OCI-LY7 (cell line): ENCODE data around the gene BACH2. TPM values are rescaled to one million over a fixed set of nuclear protein-coding genes. Genes with fewer than 3 reads are reported as not detected.
A peak's percentile ranks its signal among the peaks of the same experiment; 100 is the strongest.

Experiments used
- BruUV-seq: library from RNA; stranded (reverse); fragments of 400-500 nt; replicated peaks from 2 replicates; lab custom pipeline; 2021; lab: Mats Ljungman, UMichigan
- CTCF ChIA-PET: fragments of 300-600 bp; sonication (Branson Sonifier 250); formaldehyde crosslinking; loops from one replicate; lab custom pipeline; 2022; ENCODE audit warnings: antibody characterized with exemption; ENCODE audit not compliant: unreplicated experiment; lab: Charles Lee
- POLR2A ChIA-PET: fragments of 300-600 bp; sonication (Branson Sonifier 250); formaldehyde crosslinking; loops from one replicate; lab custom pipeline; 2022; ENCODE audit warnings: antibody characterized with exemption; lab: Charles Lee
- DNase-seq: peaks from one replicate; pipeline ENCODE4 v3.0.0-alpha.2; 2015; ENCODE audit warnings: low spot score
- H2AFZ ChIP-seq: fragments of 200-600 bp; sonication (generic), shearing (Covaris generic); 2 replicates; pipeline ENCODE4 v1.6.1; 2014; ENCODE audit warnings: mild to moderate bottlenecking, antibody characterized with exemption, low read length, moderate library complexity
- H3K27ac ChIP-seq: fragments of 200-600 bp; sonication (generic); 2 replicates; pipeline ENCODE4 v1.5.1; 2014; ENCODE audit warnings: mixed run types, low read depth, mild to moderate bottlenecking, moderate library complexity, low read length, inconsistent platforms; ENCODE audit not compliant: poor library complexity, severe bottlenecking
- H3K36me3 ChIP-seq: fragments of 200-600 bp; sonication (generic); 2 replicates; pipeline ENCODE4 v1.6.1; 2014; ENCODE audit warnings: mild to moderate bottlenecking, antibody characterized with exemption, low read length, moderate library complexity, mixed read lengths; ENCODE audit not compliant: insufficient read depth
- H3K4me1 ChIP-seq: fragments of 200-600 bp; sonication (generic); 2 replicates; pipeline ENCODE4 v1.5.1; 2014; ENCODE audit warnings: mild to moderate bottlenecking, low read length; ENCODE audit not compliant: insufficient read depth, poor library complexity, severe bottlenecking
- H3K4me2 ChIP-seq: fragments of 200-600 bp; sonication (generic); 2 replicates; pipeline ENCODE4 v1.6.1; 2014; ENCODE audit warnings: mild to moderate bottlenecking, low read length
- H3K4me3 ChIP-seq: fragments of 200-600 bp; sonication (generic); 2 replicates; pipeline ENCODE4 v1.5.1; 2014; ENCODE audit warnings: mild to moderate bottlenecking, low read depth, low read length; ENCODE audit not compliant: poor library complexity, severe bottlenecking
- H3K79me2 ChIP-seq: fragments of 200-600 bp; sonication (generic); 2 replicates; pipeline ENCODE4 v1.6.1; 2016; ENCODE audit warnings: low read depth, mild to moderate bottlenecking, low read length, moderate library complexity, mixed read lengths; ENCODE audit not compliant: insufficient read depth
- H3K9me2 ChIP-seq: fragments of 200-600 bp; sonication (generic); 2 replicates; pipeline ENCODE4 v1.6.1; 2016; ENCODE audit warnings: mild to moderate bottlenecking, low read length, mixed read lengths; ENCODE audit not compliant: insufficient read depth
- H3K9me3 ChIP-seq: fragments of 200-600 bp; sonication (generic); 2 replicates; pipeline ENCODE4 v1.6.1; 2014; ENCODE audit warnings: mild to moderate bottlenecking, mixed run types, low read length, mixed read lengths
- H4K20me1 ChIP-seq: fragments of 200-600 bp; sonication (generic); 2 replicates; pipeline ENCODE4 v1.6.1; 2014; ENCODE audit warnings: mild to moderate bottlenecking, antibody characterized with exemption, low read length, moderate library complexity, mixed read lengths; ENCODE audit not compliant: insufficient read depth
- CTCF ChIP-seq: fragments of 200-600 bp; sonication (generic); conservative IDR thresholded peaks from 2 replicates; pipeline ENCODE4 v1.5.1; 2014; ENCODE audit warnings: mild to moderate bottlenecking, antibody characterized with exemption, low read length, moderate library complexity, mixed read lengths
- EZH2phosphoT487 ChIP-seq: fragments of 200-600 bp; sonication (generic); IDR thresholded peaks from 2 replicates; pipeline ENCODE4 v1.6.1; 2018; ENCODE audit warnings: low read depth, borderline replicate concordance, mild to moderate bottlenecking, mixed run types, antibody characterized with exemption, low read length, moderate library complexity, mixed read lengths
- intact Hi-C: fragments of 100-400 bp; cut with micrococcal nuclease; formaldehyde crosslinking; loops from one replicate; pipeline ENCODE4 v1.10.0; 2022; ENCODE audit not compliant: unreplicated experiment
- total RNA-seq, 2 experiments: library from RNA; depleted of rRNA in 1 of 2; stranded (reverse); fragments of >200 nt in 1 of 2; shearing (Covaris generic) in 1 of 2; gene quantifications; 2 replicates each; pipeline ENCODE4 v1.2.3, GENCODE V29; 2014 to 2022

The BACH2 gene
- total RNA-seq, 2 experiments from 2014 or later: 92.0 to 163 TPM

GRCh38 chr6:90294989-90295853 lies 1.4 kb downstream of the BACH2 start:
- no peak overlapping the region for H2AFZ ChIP-seq
- intact Hi-C loops: loop anchor here (1.0 to 10.0 kb wide), 7 partner anchors 9 to 943 kb away; partner anchors contain the start of genes CASP8AP2, LYRM2, MAP3K7 and UBE2J1

GRCh38 chr6:90294614-90294988 lies 2.0 kb downstream of the BACH2 start:
- Histone ChIP-seq H3K9me2 (no peaks in the 10 kb centered on the region), H3K4me2 (peak overlapping the region; percentile 97), H3K79me2 (peaks cover 64% of the 10 kb centered on the region), H3K27ac (peak overlapping the region; percentile 81), H3K9me3 (no peaks in the 10 kb centered on the region), H3K36me3 (peaks cover 62% of the 10 kb centered on the region), H2AFZ (no peak overlapping the region), H3K4me1 (peaks cover 70% of the 10 kb centered on the region), H3K4me3 (peak overlapping the region; percentile 92), H4K20me1 (no peaks in the 10 kb centered on the region)
- ChIA-PET CTCF (no interaction called here), POLR2A (interaction anchor here (1.0 to 7.0 kb wide), 8 partner anchors 9 to 120 kb away, joined by 3 to 71 read pairs (median 10); no protein-coding TSS in a partner anchor)
- BruUV-seq: no TSS peak
- TF ChIP-seq CTCF (0 out of 2 replicates have a peak, but pooled peaks have one; percentile 31), EZH2phosphoT487 (no peak)
- peak; percentile 83 for DNase-seq
- intact Hi-C loops: loop anchor here (1.0 to 10.0 kb wide), 4 partner anchors 8 to 660 kb away; partner anchors contain the start of gene LYRM2

More at GRCh38 chr6:90294989-90295853, 1.4 kb downstream of the BACH2 start:
- H4K20me1 ChIP-seq: no peaks in the 10 kb centered on the region
- peak overlapping the region; percentile 97 for H3K4me2 ChIP-seq
- POLR2A ChIA-PET: interaction anchor here (0.6 to 7.0 kb wide), 13 partner anchors 8 to 945 kb away, joined by 3 to 71 read pairs (median 4); no protein-coding TSS in a partner anchor
- no peaks in the 10 kb centered on the region for H3K9me3 ChIP-seq
- peaks cover 56% of the 10 kb centered on the region for H3K36me3 ChIP-seq
- H3K27ac ChIP-seq: peak overlapping the region; percentile 81
- peaks cover 70% of the 10 kb centered on the region for H3K4me1 ChIP-seq
- no peak for TF ChIP-seq EZH2phosphoT487
- peak; percentile 43; the same call in 1 of the 2 replicates for TF ChIP-seq CTCF
- peak; percentile 70 for DNase-seq
- H3K79me2 ChIP-seq: peaks cover 58% of the 10 kb centered on the region
- H3K9me2 ChIP-seq: no peaks in the 10 kb centered on the region
- BruUV-seq: no TSS peak
- CTCF ChIA-PET: interaction anchor here (0.6 kb wide), 2 partner anchors 98 to 655 kb away, joined by 3 read pairs; no protein-coding TSS in a partner anchor
- H3K4me3 ChIP-seq: peak overlapping the region; percentile 92
